Activated CD4-positive, alpha-beta T cell treated with anti-CD3 and anti-CD28 coated beads, Interleukin-2, Interleukin-4, amounts not matched to agents 100 ng/mL and 50 ng/mL, durations not matched to agents 16 hours and 8 hours (primary cell): ENCODE results near the gene SP2.

Experiments used
- DNase-seq: peaks from one replicate; pipeline ENCODE4 v3.0.0-alpha.2; 2020; ENCODE audit warnings: low spot score

SP2 gene

DNA sequence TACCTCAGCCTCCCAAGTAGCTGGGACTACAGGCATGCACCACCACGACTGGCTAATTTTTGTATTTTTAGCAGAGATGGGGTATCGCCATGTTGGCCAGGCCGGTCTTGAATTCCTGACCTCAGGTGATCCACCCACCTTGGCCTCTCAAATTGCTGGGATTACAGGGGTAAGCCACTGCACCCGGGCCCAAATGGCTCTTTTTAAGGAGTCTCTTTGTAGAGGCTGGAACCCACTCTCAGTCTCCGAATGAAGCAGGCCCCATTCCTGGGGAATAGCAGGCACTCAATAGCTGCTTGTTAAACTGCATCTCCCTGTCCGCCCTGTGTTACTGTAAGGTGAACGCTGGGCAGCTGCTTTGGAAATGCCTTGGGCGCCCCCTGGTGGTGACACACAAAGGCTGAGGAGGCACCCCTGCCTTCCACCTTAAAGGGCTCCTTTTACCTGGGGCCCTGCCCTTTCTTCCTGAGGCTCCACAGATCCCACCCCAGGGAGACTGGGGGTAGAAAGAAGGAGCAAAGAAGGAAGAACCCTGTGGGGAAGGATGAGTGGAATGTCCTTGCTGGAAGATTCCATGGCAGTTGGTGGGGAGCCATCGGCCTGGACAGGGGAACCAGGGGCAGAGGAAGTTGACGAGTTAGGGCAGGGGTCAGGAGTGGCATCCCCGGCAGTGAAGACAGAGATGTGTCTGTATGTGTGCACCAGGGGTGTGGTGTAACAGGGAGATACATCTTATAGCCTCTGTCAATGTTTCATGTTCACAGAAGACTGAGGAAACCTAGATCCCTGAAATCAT lies 6.1 kb upstream of the SP2 start:
- DNase-seq, result peak; percentile 92

GRCh38 chr17:47891545-47892088 lies 4.4 kb upstream of the SP2 start:
- DNase-seq, result no peak

DNA sequence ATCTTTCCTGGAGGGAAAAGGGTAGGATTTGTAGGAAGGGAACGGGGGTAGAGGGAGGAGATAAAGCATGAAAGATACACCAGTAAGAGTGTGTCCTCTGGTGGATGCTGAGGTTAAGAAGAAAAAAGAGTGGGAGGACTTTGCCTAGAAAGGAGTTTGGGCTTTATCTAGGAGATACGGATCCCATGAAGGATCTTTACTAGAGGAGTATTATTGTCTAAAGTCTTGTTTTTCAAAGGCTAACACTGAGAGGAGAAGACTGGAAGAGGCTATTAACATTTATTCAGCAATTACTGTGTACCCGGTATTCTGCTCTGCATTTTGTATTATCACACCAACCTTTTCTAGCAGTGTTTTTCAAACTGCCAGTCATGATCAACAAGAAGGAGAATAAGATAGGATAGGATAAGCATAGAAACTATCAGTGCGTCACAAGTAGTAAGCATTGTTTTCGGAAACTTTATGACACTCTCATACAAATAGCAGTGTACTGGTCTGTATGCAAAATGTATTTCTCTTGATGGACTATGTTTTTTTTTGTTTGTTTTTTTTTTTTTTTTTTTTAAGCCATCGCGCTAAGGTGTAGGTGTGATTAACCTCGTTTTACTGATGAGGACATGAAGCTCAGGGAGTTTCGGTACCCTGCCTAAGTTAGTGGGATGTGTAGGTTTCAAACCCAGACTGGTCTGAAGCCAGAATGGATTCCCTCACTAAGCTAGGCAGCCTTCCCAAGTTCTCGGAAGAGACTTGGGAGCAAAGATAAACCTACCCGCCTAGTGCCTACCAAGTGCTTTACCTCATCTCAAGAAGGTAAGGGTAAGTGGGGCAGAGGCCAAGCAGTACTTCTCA lies 1.3 kb upstream of the SP2 start:
- DNase-seq, result no peak

DNA sequence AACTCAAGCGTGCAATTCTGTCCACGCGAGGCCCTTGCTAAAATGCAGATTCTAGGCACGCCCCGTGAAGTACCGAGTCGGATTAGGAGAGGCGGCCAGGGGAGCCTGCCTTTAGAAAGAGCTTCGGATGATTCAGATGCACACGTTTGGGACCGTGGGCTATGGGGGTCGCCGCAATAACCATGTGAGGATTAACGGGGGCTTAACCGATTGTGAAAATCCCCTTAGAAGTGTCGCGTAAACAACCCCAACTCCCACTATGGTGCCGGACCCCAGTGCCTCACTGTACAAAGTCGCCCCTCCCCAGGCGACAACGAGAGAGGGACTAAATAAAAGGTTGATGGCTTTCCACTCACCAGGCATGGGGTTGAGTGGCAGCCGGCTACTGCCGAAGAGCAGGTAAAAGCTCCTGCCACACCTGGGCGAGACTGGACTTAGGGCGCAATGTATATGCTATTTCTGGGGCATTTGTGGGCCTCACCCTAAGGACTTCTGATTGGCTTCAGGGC lies 635 bp upstream of the SP2 start:
- peak; percentile 9 for DNase-seq

- DNase-seq, result no peak
Measured at GRCh38 chr17:47896672-47897490, 845 bp downstream of the SP2 start.

DNA sequence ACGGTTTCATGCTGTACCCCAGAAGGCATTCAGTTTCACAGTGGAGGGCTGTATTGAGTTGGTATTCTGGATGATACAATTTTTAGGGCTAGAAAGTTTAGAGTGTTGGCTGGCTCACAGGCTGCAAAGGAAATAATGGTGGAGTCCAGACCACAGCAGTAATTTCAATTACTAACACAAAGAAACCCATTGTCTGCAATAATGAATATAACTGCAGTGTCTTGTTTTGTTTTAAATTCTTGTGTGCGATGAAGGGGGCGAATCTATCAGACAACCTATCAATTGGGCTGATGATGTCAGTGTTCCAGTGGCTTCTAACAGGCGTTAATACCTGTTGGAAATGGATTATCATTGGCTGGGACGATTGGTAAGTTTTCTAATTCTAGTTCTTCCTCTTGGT lies 1.5 kb downstream of the SP2 start:
- DNase-seq, result no peak

DNA sequence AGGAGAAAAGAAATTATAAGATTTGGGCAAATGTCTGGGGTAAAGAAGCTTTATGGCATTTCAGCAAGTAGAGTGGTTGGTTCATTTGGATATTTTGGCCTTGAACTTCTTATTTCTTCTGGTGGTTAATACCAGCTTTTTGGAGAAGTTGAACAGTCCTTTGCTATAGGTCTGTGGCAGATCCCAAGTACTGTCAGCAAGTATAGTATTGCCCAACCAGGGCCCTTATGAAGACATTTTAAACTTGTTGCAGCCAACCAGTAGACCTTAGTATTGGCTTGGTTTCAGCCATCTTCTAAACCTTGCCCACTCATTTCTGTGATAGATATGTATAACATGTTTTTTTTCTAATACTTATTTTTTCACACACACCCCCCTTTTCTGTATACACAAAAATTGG lies 2.2 kb downstream of the SP2 start:
- DNase-seq, result no peak

DNA sequence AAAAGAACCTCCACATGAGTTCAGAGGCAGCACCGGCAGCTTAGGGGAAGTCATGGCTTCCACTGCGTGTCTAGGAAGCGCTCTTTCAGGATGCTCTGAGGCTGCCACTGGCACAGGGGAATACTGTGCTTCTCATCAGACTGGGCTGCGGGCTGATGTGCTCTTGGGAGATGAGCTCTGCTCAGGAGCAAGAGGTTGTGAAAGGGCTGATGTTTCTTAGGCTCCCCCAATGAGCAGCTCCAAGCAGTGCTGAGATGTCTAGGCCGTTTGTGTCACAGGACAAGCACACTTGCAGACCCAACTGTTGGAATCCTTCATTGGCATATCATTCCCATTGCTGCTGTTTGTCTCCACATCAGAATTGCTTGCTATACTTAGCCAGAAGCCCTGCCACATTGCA lies 3.6 kb downstream of the SP2 start:
- no peak for DNase-seq

DNA sequence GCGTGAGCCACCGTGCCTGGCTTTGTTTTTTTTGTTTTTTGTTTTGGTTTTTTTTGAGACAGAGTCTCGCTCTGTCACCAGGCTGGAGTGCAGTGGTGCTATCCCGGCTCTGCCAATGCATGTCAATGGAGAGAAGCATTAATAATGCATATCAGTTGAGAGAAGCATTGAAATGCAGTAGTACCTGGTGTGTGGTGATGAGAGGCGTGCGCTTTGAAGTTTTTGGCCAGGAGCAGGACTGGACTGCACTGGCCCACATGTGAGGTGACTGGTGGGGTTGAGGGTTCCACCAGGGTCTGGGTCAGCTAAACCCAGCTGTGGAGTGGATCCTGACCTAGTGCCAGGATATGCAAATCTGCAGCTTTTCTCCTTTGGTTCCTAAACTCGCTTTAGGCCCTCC lies 5.4 kb downstream of the SP2 start:
- DNase-seq, result no peak

DNA sequence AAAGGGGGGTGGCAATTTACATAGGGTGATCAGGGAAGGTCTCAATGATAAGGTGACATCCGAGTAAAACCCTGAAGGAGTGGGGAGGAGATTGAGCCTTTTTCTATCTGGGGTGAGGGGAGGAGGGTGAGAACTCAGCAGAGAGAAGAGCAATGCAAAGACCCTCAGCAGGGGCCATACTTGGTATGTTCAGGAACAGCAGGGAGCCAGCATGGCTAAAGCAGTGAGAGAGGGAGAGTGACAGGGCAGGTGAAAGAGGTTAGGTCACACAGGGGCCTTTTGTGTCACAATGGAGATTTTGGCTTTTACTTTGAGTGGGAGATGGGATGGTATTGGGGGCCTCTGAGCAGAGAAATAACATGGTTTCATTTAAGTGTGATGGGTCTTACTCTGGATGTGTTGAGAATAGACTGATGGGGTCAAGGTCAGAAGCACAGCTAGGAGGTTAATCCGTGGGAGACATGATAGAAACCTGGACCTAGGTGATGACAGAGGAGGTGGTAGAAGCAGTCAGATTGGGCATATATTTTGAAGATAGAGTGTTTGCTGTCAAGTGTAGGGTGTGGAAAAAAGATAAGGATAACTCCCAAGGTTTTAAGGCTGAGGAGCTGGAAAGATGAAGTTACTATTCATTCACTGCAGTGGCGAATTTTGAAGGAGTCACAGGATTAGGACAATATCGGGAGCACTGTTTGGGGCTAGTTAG lies 6.2 kb downstream of the SP2 start:
- DNase-seq, result no peak

GRCh38 chr17:47905221-47905733 lies 9.2 kb downstream of the SP2 start:
- no peak for DNase-seq

DNA sequence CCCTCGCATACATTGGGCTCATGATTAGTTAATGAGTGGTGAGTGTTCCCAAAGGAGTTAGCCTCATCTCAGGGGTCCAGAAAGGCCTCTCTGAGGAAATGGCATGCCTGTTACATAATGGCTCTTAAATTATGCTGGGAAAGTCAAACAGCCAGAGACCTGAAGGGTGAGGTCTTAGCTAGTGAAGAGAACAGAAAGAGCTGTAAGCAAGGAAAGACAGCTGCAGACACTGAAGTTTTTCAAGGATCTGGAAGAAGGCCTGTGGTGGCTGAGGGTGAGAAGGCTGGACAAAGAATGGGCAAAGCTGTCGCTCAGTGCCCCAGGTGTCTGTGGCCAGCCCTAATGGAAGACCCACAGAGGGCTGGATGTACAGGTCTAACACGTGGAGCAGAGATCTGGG lies 10.4 kb downstream of the SP2 start:
- DNase-seq, result no peak

GRCh38 chr17:47907932-47908562 lies 12.0 kb downstream of the SP2 start:
- no peak for DNase-seq

DNA sequence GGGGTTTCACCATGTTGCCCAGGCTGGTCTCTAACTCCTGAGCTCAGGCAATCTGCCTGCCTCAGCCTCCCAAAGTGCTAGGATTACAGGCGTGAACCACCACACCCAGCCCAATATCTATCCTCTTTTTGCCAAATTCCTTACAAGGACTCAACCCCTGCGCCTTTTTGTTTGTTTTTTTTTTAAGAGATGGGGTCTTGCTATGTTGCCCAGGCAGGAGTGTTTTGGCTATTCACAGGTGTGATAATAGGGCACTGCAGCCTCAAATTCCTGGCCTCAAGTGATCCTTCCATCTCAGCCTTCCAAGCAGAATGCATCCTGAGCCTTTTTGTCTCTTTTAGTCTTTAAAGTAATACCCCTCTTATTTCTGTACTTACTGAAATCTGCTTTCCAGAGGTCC lies 17.0 kb downstream of the SP2 start:
- no peak for DNase-seq

DNA sequence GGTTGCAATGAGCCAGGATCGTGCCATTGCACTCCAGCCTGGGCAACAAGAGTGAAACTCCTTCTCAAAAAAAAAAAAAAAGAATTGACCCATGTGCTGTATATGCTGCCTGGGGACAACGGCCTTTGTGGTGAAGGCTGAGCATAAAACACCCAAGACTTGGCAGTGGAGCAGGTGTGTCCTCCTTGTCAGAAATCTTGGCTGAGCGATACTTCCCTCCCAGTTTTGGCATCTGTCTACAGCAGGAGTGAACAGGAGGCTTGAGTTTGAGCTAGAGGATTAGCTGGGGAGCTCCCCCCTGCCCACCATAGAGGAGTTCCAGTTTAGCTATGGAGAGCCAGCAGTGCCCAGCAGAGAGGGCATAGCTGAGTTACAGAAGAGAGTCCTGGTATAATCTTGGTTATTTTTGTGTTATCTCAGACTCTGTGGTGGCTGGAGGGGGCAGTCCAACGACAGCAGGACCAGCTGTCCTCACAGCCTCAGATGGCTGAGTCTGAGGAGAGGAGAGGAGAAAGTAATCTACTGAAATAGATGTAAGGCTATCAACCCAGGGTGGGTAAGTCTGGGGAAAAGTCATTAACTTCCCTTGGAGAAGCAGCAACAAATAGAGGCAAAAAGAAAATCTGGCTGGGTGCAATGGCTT lies 18.4 kb downstream of the SP2 start:
- DNase-seq, result no peak

DNA sequence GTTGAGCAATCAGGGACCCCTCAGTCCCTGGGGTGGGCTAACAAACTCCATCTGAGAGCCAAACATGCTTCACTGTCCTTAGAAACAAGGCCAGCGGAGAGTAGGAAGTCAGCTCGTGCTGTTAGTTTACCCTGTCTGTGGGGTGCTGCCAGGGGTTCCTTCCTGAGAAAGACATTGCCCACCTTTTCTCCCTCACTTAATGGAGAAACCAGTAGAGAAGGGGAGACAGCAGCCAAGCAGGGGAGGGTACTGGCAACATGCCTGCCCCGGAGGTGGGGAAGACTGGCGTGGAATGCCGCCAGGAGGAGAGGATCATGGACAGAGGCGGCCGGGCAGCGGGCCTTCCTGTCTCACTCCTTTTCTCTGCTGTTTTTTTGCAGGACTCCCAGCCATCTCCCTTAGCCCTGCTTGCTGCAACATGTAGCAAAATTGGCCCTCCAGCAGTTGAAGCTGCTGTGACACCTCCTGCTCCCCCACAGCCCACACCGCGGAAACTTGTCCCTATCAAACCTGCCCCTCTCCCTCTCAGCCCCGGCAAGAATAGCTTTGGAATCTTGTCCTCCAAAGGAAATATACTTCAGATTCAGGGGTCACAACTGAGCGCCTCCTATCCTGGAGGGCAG lies 19.9 kb downstream of the SP2 start:
- DNase-seq, result no peak

DNA sequence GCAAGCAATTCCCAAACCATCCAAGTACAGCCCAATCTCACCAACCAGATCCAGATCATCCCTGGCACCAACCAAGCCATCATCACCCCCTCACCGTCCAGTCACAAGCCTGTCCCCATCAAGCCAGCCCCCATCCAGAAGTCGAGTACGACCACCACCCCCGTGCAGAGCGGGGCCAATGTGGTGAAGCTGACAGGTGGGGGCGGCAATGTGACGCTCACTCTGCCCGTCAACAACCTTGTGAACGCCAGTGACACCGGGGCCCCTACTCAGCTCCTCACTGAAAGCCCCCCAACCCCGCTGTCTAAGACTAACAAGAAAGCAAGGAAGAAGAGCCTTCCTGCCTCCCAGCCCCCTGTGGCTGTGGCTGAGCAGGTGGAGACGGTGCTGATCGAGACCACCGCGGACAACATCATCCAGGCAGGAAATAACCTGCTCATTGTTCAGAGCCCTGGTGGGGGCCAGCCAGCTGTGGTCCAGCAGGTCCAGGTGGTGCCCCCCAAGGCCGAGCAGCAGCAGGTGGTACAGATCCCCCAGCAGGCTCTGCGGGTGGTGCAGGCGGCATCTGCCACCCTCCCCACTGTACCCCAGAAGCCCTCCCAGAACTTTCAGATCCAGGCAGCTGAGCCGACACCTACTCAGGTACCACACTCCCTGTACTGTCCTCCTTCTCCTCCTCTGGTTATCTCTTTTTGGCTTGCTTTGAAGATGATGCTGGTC lies 20.6 kb downstream of the SP2 start:
- no peak for DNase-seq

- DNase-seq, result no peak
Measured at GRCh38 chr17:47917581-47917980, 21.5 kb downstream of the SP2 start.

DNA sequence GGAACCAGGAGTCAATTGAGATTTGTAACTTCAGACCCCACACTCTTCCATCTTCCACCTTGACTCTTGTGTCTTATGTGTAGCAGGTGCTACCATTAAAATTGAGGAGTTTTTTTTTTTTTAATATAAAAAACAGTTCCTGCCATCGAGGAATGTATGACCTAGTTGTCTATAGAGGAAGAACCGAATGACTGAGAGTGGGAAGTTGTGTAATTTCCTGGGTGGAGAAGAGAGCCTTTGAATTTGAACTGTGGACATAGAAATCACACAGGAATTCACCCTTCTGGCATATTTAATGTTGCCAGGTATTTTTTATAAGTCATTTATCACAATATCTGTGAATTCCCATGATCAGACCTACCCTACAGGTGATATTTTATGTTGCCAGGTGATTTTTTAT lies 22.0 kb downstream of the SP2 start:
- no peak for DNase-seq
